GM21423 (cell line): ENCODE measurements around the gene WNK1.
"Not testable (repeated sequence)": the region's sequence is repeated elsewhere in the genome, so short reads cannot be mapped to it uniquely, and the experiment has no call there.

Source experiments
- ATAC-seq: cut with Tn5 transposase; IDR thresholded peaks from one replicate; pipeline ENCODE4 v1.9.1; 2021; ENCODE audit warnings: mild to moderate bottlenecking, moderate library complexity; ENCODE audit not compliant: unreplicated experiment

The WNK1 gene

GRCh38 chr12:740921-741320 is 11.5 kb upstream of the WNK1 start:
- no peak for ATAC-seq

GRCh38 chr12:749751-750270 is 2.6 kb upstream of the WNK1 start:
- no peak for ATAC-seq

GRCh38 chr12:750366-751191 is 1.8 kb upstream of the WNK1 start:
- no peak for ATAC-seq

GRCh38 chr12:751192-751998 is 984 bp upstream of the WNK1 start:
- peak; percentile 42 for ATAC-seq

- peak; percentile 31 for ATAC-seq
Measured at GRCh38 chr12:752695-753610, 574 bp downstream of the WNK1 start.

- no peak for ATAC-seq
Measured at GRCh38 chr12:753611-754472, 1.5 kb downstream of the WNK1 start.

GRCh38 chr12:754473-754820 is 2.1 kb downstream of the WNK1 start:
- ATAC-seq = no peak

- ATAC-seq = no peak
Measured at GRCh38 chr12:754851-755562, 2.6 kb downstream of the WNK1 start.

- ATAC-seq = no peak
Measured at GRCh38 chr12:759628-760027, 7.2 kb downstream of the WNK1 start.

- ATAC-seq = no peak
Measured at GRCh38 chr12:761256-761655, 8.9 kb downstream of the WNK1 start.

- no peak for ATAC-seq
Measured at GRCh38 chr12:765840-766239, 13.5 kb downstream of the WNK1 start.

- ATAC-seq = no peak
Measured at GRCh38 chr12:768434-768833, 16.1 kb downstream of the WNK1 start.

- no peak for ATAC-seq
Measured at GRCh38 chr12:770479-770878, 18.1 kb downstream of the WNK1 start.

GRCh38 chr12:772056-772697 is 19.8 kb downstream of the WNK1 start:
- no peak for ATAC-seq

GRCh38 chr12:774051-774614 is 21.8 kb downstream of the WNK1 start:
- no peak for ATAC-seq

- not testable (repeated sequence) for ATAC-seq
Measured at GRCh38 chr12:775973-776771, 23.8 kb downstream of the WNK1 start.

- not testable (repeated sequence) for ATAC-seq
Measured at GRCh38 chr12:776772-777373, 24.5 kb downstream of the WNK1 start.
